AG09309 (cell line): ENCODE measurements around the gene SMURF1.

Experiments used
- DNase-seq: peaks from one replicate; pipeline ENCODE4 v3.0.0-alpha.2; 2010; ENCODE audit warnings: low read depth
- H3K4me3 ChIP-seq: 2 replicates; pipeline ENCODE4 v1.5.1; 2011; ENCODE audit warnings: mild to moderate bottlenecking, low read depth, low read length, moderate library complexity; ENCODE audit not compliant: control insufficient read depth
- CTCF ChIP-seq: IDR thresholded peaks from 2 replicates; pipeline ENCODE4 v1.5.1; 2011; ENCODE audit warnings: mild to moderate bottlenecking, low read depth, low read length, inconsistent platforms; ENCODE audit not compliant: insufficient read depth, control insufficient read depth; ENCODE audit errors: missing control alignments

Gene SMURF1

GRCh38 chr7:99028261-99028973, 115.5 kb downstream of the SMURF1 start:
- H3K4me3 ChIP-seq = no peak overlapping the region
- no peak for DNase-seq
- no peak for TF ChIP-seq CTCF

- H3K4me3 ChIP-seq = no peak overlapping the region
- no peak for DNase-seq
- no peak for TF ChIP-seq CTCF
These were observed 116.1 kb downstream of the SMURF1 start for GRCh38 chr7:99027841-99028240.

GRCh38 chr7:99027241-99027640, 116.7 kb downstream of the SMURF1 start:
- TF ChIP-seq CTCF = no peak
- no peak overlapping the region for H3K4me3 ChIP-seq
- DNase-seq = no peak

GRCh38 chr7:99024066-99024465, 119.8 kb downstream of the SMURF1 start:
- no peak for DNase-seq
- TF ChIP-seq CTCF = no peak
- no peak overlapping the region for H3K4me3 ChIP-seq

GRCh38 chr7:99021941-99022560, 121.9 kb downstream of the SMURF1 start:
- no peak for TF ChIP-seq CTCF
- no peak overlapping the region for H3K4me3 ChIP-seq
- DNase-seq = no peak

- no peak for TF ChIP-seq CTCF
These were observed 123.5 kb downstream of the SMURF1 start for GRCh38 chr7:99020413-99020715.

More at GRCh38 chr7:99020413-99020715, 123.5 kb downstream of the SMURF1 start:
- no peak for DNase-seq
- H3K4me3 ChIP-seq = no peak overlapping the region
